Activated CD4-positive, alpha-beta T cell treated with anti-CD3 and anti-CD28 coated beads, Interleukin-2, amount 10 ng/mL, durations not matched to agents 24 days and 14 days (primary cell): Measurements from ENCODE around the gene TCEA2. TPM values are rescaled to one million over a fixed set of nuclear protein-coding genes. Genes with fewer than 3 reads are reported as not detected.

Source experiments
- DNase-seq: peaks from one replicate; pipeline ENCODE4 v3.0.0; 2022
- H3K27ac Mint-ChIP-seq: one replicate; pipeline ENCODE4 v1.8.0; 2022; ENCODE audit warnings: mild to moderate bottlenecking, mixed read lengths
- H3K27me3 Mint-ChIP-seq: one replicate; pipeline ENCODE4 v1.8.0; 2022; ENCODE audit warnings: mixed read lengths
- H3K36me3 Mint-ChIP-seq: one replicate; pipeline ENCODE4 v1.8.0; 2022; ENCODE audit warnings: low read depth, mild to moderate bottlenecking, mixed read lengths
- H3K4me1 Mint-ChIP-seq: one replicate; pipeline ENCODE4 v1.8.0; 2021; ENCODE audit warnings: mixed read lengths
- H3K4me3 Mint-ChIP-seq: one replicate; pipeline ENCODE4 v1.8.0; 2022; ENCODE audit warnings: mild to moderate bottlenecking, moderate library complexity, mixed read lengths
- H3K9me3 Mint-ChIP-seq: one replicate; pipeline ENCODE4 v1.8.0; 2021; ENCODE audit warnings: mixed read lengths
- intact Hi-C: fragments of 100-400 bp; cut with micrococcal nuclease; formaldehyde crosslinking; loops from one replicate; pipeline ENCODE4 v1.15.1; 2023
- total RNA-seq: library from RNA; stranded (reverse); gene quantifications from 2 replicates; pipeline ENCODE4 v1.2.3, GENCODE V29; 2022

TCEA2 gene
- total RNA-seq, 1 donor from 2014 or later, result 35.4 TPM

DNA sequence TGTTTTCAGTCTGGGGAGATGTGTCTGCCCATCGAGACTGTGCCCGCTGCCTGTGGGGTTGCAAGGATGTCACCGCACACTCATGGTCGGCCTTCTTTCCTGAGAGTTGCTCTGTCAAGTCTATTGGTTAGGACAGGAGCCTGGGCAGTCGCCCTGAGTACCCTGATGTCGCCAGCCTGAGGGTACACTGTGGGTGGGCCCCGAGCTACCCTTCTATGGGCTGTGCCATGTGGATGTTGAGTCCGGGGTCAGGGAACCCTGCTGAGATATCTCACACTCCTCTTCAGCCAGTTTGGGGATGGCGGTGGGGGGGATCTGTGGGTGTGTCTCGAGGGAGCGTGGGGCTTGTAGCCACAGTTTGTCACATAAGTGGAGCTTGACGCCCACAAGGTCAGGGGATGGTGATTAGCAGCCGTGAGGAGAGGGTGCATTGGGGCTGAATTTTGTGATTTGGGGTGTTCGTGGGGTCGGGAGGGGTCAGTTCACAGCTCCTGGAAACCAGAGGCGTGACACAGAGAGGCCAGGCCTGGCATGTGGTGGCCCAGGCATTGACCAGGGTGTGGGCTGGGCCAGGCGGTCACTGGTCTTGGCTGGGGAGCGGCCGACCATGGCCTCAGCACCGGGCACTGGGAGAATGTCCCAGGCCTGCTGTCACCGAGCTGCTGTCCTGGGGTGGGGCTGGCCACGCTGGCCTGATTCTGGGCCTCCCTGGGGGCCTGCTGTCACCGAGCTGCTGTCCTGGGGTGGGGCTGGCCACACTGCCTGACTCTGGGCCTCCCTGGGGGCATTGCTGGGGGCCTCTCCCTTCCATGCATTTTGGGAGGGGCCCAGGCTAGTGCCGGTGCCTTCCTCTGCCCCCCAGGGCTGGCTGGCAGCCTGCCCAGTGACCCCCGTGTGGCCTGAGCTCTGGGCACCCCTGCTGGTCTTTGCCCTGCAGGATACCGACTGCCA is 46.0 kb downstream of the TCEA2 start:
- H3K27me3 Mint-ChIP-seq, result peaks cover 5% of the 10 kb centered on the region
- H3K9me3 Mint-ChIP-seq, result no peaks in the 10 kb centered on the region
- no peak overlapping the region for H3K4me3 Mint-ChIP-seq
- H3K4me1 Mint-ChIP-seq, result no peaks in the 10 kb centered on the region
- H3K36me3 Mint-ChIP-seq, result no peaks in the 10 kb centered on the region
- peak; percentile 55 for DNase-seq
- no peak overlapping the region for H3K27ac Mint-ChIP-seq
- intact Hi-C loops, result no loop called here

DNA sequence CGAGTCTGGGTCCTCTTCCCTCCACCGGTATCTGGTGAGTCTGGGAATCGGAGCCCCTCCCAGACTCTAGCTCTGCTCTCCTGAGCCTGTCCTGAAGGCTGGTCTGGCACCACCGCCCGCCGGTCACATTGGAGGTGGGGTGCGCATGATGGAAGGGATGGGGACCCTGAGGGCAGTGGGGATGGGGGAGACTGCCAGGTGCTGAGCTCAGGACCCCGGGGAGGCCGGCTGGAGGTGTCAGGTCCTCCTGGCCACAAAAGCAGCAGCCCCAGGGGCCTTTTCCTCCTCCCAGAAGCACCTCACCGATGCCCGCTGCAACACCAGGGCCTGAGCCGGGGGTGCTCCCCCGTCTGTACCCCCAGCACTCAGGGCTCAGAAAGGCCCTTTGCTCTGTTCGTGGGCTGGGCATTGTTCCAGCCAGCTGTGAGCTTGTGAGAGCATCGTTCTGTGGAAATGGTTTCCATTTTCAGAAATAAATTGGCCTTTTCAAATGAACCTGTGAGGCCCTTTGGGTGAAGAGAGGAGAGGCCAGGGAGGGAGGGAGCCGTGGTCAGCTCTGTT is 46.9 kb downstream of the TCEA2 start:
- intact Hi-C loops, result no loop called here
- Mint-ChIP-seq H3K9me3 (no peaks in the 10 kb centered on the region), H3K27ac (no peak overlapping the region), H3K27me3 (peaks cover 5% of the 10 kb centered on the region), H3K4me3 (no peak overlapping the region), H3K36me3 (no peaks in the 10 kb centered on the region), H3K4me1 (no peaks in the 10 kb centered on the region)
- DNase-seq, result peak; percentile 48

DNA sequence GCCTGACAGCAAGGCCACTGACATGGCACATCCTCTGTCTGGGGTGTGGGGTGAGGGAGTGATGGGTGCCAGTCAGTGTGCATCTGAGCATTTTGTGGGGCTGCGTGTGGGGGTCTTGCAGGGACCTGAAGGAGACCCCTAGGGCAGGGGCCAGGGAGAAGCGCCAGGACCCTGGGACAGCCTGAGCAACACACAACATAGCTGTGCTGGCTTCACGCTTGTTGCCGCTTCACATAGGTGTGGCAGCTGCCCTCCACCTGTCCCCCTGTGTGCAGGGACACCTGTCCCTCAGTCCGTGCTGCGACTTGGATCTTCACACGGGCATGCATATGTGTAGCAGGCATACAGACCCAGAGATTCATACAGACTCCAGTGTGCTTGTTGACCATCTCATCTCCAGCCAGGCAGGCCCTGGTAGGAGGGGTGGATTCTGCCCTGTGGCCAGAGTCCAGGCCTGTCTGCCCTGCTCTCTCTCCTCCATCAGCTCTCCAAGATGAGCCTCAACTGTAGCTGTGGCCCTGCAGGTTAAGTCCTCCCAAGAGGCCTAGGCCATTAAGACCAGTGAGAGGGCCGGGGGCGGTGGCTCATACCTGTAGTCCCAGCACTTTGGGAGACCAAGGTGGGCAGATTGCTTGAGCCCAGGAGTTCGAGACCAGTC is 47.5 kb downstream of the TCEA2 start:
- intact Hi-C loops, result no loop called here
- DNase-seq, result peak; percentile 54
- no peaks in the 10 kb centered on the region for H3K9me3 Mint-ChIP-seq
- no peak overlapping the region for H3K27ac Mint-ChIP-seq
- H3K27me3 Mint-ChIP-seq, result peaks cover 5% of the 10 kb centered on the region
- H3K4me1 Mint-ChIP-seq, result no peaks in the 10 kb centered on the region
- H3K36me3 Mint-ChIP-seq, result no peaks in the 10 kb centered on the region
- no peak overlapping the region for H3K4me3 Mint-ChIP-seq

DNA sequence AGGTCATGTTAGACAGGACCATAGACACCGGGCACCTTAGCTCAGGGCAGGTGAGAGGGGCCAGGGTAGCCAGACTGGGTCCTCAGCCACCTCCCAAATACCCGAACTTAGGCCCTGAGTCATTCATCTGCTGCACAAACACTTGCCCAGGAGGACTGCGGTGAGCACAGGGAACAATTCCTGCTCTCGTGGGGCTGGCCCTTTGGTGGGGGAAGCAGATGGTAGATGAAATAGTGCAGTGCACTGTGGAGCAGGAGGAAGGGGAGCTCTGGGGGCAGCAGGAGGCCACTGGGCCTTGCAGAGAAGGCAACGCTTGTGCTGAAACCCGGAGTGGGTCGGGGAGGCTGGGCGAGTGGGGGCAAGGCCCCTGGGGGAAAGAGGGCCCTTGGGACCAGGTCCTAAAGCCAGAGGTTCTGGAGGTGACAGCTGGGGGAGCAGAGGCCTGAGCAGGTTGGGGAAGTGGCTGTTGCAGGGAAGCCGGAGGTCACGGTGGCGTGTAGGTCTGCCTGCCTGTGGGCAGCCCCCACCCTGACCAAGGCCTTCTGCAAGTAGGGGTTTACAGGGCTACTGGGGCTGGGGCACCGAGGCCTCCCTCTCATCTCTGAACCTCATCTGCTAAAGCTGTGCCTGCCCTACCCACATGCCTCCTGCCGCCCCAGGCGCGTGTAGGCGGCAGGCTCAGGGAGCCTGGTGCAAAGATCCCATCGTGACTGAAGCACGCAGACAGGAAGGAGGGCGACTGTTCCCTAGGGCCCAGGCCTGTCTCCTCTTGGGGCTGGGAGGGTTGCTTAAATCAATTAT is 49.0 kb downstream of the TCEA2 start:
- intact Hi-C loops, result no loop called here

DNA sequence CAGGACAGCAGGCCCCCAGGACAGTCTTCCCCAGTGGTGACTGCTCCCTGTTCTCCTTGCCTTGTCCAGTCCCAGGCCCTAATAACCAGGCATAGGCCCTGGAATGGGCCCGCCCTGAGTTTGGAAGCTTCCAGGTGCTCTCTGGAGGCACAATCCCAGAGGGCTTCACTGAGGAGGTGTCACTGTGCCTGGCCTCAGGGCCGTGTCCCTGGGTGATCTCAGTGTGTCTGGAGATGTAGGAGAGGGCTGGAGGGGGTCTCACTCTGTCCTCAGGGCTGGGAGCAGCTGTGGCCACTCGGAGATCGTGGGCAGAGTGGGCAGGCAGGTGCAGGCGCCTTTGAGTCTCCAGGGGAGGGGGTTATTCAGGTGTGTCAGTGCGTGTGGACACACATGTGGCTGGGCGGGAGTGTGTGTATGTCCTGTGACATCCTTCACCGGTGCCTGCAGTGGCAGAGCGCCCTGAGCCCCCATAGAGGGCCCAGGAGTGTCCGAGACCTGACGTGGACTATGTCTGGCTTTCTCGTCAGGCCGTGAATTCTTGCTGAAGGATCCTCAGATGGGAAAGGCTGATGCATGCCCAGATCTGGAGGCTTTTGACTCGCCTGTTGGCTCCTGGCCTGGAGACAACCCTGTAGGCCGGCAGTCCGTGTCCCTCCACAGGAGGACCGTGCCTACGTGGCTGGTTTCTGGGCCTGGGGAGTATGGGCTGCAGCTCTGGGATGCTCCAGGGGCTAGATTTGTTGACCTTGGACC is 49.9 kb downstream of the TCEA2 start:
- peak; percentile 54 for DNase-seq
- H3K27me3 Mint-ChIP-seq, result peaks cover under 1% of the 10 kb centered on the region
- no peaks in the 10 kb centered on the region for H3K9me3 Mint-ChIP-seq
- no peak overlapping the region for H3K27ac Mint-ChIP-seq
- intact Hi-C loops, result no loop called here
- H3K4me1 Mint-ChIP-seq, result no peaks in the 10 kb centered on the region
- H3K36me3 Mint-ChIP-seq, result no peaks in the 10 kb centered on the region
- H3K4me3 Mint-ChIP-seq, result no peak overlapping the region

More for the DNA sequence above, 49.0 kb downstream of the TCEA2 start:
- no peak overlapping the region for H3K4me3 Mint-ChIP-seq
- peaks cover 2% of the 10 kb centered on the region for H3K27me3 Mint-ChIP-seq
- H3K27ac Mint-ChIP-seq, result no peak overlapping the region
- H3K36me3 Mint-ChIP-seq, result no peaks in the 10 kb centered on the region
- H3K4me1 Mint-ChIP-seq, result no peaks in the 10 kb centered on the region
- peak; percentile 52 for DNase-seq
- no peaks in the 10 kb centered on the region for H3K9me3 Mint-ChIP-seq

DNA sequence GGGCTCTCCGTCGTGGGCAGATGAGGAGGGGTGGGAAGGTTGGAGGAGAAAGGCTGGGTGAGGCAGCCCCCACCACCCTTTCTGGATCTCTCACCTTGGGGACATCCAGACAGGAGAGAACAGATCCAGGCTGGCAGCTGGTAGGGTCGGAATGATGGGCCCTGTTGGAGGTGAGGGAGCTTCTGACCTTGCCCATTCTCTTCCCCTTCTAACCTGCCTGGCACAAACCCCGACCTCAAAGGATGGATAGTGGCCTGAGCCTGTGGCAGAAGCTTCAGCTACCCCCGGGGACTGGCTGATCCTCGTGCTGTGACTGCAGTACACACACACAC is 50.4 kb downstream of the TCEA2 start:
- Mint-ChIP-seq H3K36me3 (no peaks in the 10 kb centered on the region), H3K9me3 (no peaks in the 10 kb centered on the region), H3K27me3 (no peaks in the 10 kb centered on the region), H3K27ac (no peak overlapping the region), H3K4me3 (no peak overlapping the region), H3K4me1 (no peaks in the 10 kb centered on the region)
- intact Hi-C loops, result no loop called here
- no peak for DNase-seq

DNA sequence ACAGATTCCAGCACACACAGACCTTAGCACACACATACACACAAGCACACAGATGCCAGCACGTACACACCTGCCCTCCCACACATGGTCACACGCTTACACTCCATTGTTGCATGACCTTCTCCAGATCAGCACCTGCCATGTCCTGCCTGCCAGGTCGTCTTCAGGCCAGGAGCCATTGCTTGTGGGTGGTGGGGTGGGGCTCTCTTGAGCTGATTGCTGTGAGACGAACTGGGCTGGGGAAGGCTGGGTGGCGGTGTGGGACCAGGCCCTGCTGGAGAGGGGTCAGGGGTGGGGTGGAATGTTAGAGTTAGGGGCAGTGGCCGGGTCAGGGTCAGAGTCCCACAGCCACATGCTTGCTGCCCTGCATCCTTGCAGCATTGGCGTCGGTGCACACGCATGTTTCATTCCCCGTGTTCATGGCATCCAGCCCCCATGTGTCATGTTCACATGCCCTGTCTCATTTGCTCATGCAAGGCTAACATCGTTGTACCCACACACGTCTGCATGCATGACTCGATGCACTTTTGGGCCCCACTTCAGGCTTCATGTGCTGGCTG is 50.9 kb downstream of the TCEA2 start:
- Mint-ChIP-seq H3K27me3 (no peaks in the 10 kb centered on the region), H3K27ac (no peak overlapping the region), H3K4me1 (no peaks in the 10 kb centered on the region), H3K4me3 (no peak overlapping the region), H3K9me3 (no peaks in the 10 kb centered on the region), H3K36me3 (no peaks in the 10 kb centered on the region)
- peak; percentile 48 for DNase-seq
- intact Hi-C loops, result no loop called here

DNA sequence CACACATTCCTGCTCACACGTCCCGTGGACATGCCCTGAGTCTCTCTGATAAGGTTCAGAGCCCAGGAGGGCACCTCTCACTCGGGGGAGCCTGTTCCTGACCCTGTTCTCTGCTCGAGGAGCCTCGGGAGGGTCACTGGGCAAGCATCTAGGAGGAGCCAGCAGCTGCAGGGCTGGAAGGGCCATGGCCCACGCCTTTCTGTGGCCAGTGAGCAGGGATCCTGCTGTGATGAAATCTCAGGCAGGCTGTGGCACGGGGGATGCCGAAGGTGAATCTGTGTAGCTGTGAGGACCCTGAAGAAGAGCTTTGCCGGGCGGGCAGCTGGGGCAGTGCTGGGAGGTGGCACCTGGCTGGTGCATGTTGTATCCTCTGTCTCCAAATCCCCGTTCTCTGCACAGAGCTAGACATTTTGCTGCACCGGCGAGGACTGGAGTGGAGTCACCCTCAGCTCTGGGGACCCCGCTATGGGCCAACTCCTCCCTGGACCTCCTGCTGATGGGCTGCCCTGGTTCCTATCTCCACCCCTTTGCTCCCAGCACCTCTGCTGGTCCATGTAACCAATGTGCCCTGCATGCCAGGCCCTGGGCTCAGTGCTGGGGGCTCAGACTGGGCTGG is 51.5 kb downstream of the TCEA2 start:
- Mint-ChIP-seq H3K4me1 (no peaks in the 10 kb centered on the region), H3K9me3 (no peaks in the 10 kb centered on the region), H3K4me3 (no peak overlapping the region), H3K36me3 (no peaks in the 10 kb centered on the region), H3K27me3 (no peaks in the 10 kb centered on the region), H3K27ac (no peak overlapping the region)
- intact Hi-C loops, result no loop called here
- peak; percentile 52 for DNase-seq

DNA sequence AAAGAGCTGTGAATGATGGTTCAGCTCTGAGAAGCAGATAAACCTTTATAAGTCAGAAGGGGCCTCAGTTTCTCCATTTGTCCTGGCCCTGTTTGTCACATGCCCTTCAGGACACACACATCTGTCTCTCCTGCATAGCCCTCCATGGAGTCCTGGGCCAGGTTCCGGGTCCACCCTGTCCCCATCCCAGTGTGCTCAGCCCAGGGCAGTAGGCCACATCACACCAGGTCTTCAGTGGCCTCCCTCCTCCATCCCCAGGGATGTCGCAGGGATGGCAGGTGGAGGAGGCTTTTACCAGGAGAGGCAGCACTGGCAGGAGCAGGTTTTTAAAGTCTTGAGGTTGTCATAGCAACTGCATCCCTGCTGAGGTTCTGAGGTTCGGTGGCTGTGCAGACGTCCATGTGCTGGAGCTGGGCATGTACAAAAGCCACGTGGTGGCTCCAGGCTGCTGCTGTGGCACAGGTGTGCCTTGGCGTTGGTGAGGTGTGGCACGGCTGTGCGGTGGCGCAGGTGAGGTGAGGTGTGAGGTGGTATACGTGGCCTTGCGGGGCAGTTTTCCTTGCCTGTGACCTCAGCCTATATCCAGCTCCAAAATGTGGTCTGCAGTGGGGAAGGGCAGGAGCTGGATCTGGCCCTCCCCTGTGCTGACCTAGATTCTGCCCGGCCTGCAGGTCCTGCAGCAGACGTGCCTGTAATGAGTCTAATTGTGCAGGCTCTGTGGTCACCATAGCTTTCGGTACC is 52.3 kb downstream of the TCEA2 start:
- Mint-ChIP-seq H3K9me3 (no peaks in the 10 kb centered on the region), H3K36me3 (no peaks in the 10 kb centered on the region), H3K27me3 (no peaks in the 10 kb centered on the region), H3K4me1 (peaks cover 7% of the 10 kb centered on the region), H3K27ac (no peak overlapping the region), H3K4me3 (no peak overlapping the region)
- intact Hi-C loops, result no loop called here
- DNase-seq, result peak; percentile 55

DNA sequence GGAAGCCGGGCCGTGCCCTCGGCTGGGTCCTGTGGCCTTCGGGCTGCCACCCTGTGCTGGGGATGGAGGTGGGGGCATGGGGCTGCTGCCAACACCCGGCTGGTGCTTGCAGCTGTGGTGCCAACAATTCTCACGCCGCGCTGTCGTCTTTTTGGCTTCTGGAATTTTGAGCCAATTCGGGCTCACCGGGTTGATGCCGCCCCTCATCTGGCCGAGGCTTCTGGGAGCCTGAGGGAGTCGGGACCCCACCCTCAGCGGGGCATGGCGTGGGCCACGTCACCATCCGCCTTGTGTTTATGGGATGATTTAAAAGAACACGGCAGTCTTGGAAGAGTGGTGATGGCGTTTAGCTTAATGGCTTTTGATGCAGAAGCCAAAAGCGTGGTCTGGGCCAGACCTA is 53.0 kb downstream of the TCEA2 start:
- H3K4me1 Mint-ChIP-seq, result peaks cover 9% of the 10 kb centered on the region
- intact Hi-C loops, result no loop called here
- no peak overlapping the region for H3K27ac Mint-ChIP-seq
- H3K27me3 Mint-ChIP-seq, result no peaks in the 10 kb centered on the region
- DNase-seq, result peak; percentile 51
- no peaks in the 10 kb centered on the region for H3K36me3 Mint-ChIP-seq
- no peak overlapping the region for H3K4me3 Mint-ChIP-seq
- H3K9me3 Mint-ChIP-seq, result no peaks in the 10 kb centered on the region

DNA sequence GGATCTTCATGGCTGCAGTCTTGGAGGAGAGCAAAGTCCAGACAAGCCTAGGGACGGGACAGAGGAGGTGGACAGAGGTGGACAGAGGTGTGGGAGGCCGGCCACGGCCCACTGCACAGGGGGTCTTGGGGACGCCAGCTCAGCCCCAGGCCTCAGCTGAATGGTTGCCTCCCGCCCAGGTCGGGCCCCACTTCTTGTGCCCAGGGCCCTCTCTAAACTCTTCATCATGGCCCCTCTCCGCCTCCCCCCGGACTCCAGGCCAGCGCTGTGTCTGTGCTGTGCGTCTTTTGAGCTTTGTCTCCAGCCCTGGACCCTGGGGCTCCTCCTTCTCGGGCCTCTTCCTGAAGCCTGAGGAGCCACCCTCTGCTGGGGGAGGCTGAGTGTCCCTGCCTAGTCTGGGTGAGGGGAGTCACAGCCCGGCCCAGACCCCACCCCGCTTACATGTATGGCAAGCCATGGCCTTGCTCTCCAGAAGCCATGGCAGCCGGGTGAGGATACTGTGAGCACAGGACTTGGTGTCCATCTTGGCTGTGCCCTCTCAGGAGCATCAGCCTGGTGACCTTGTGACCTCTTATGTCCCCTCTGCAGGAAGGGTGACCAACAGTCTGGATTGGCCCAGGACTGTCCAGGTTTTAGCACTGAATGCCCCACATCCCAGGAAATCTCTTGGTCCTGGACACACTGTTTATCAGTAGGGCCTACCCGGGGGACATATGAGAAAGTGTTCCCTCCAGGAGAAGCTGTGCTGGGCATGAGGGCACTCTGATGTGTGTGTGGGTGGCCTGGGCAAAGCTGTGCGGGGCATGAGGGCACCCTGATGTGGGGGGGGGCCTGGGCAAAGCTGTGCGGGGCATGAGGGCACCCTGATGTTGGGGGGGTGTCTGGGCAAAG is 53.8 kb downstream of the TCEA2 start:
- H3K36me3 Mint-ChIP-seq, result no peaks in the 10 kb centered on the region
- peak; percentile 51 for DNase-seq

More for the DNA sequence above, 53.8 kb downstream of the TCEA2 start:
- no peak overlapping the region for H3K4me3 Mint-ChIP-seq
- peaks cover 9% of the 10 kb centered on the region for H3K4me1 Mint-ChIP-seq
- H3K27me3 Mint-ChIP-seq, result peaks cover 6% of the 10 kb centered on the region
- intact Hi-C loops, result no loop called here
- H3K27ac Mint-ChIP-seq, result no peak overlapping the region
- H3K9me3 Mint-ChIP-seq, result no peaks in the 10 kb centered on the region
